Measurements from ENCODE around the gene CD34.

Gene CD34

DNA sequence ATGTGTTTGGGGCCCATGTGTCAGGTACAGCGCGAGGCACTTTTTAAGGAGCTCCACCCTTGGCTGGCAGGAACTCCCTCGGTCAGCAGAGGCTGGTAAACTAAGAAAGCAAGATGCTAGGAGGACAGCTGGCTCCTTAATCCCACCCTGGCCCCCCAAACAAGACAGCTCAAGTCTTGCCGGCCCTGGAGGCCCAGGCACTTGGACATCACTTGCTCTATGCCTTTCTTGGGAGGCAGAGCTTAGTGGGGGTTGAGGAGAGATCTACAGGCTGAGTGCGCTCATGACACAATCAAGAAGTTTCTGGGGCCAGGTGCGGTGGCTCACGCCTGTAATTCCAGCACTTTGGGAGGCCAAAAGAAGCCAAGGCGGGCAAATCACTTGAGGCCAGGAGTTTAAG, 78.1 kb downstream of the CD34 start:
- no peak for DNase-seq (ENCODE audit: low spot score)

DNA sequence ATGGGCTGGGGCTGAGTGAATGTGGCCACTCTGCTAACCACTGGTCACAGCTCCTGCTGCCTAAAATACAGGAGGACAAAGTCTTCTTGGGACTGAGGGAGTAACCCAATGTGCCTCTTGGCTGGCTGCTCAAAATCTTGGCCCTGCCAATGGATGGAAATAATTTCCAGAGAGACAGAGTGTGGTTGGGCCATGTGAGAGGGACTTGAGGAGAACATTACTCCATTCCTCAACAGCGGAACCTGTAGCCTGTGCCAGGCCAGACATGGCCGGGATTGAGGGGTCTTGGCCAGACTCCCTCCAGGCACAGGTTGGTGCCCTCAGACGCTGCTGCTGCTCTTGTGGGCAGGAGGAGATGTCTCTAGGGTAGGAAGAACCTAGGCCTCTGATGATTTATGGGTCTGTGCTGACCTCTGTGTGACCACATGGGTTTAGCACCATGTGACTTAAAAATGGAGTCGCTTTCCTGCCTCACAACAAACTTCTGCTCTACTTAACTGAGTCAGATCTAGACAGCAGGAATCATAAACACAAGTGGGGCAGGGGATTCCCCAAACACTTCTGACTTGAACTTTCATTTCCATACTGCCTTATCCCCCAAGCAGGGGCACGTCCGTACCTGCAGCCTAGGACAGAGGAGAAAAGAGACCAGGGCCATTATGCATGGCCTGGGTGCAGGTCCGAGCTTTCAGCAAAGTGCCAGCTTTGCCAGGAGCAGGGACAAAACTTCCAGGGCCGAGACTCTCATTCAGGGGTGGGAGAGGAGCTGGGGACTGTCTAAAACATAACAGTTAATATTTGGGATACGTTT, 79.2 kb downstream of the CD34 start:
- no peak for DNase-seq (ENCODE audit: low spot score)

All from NAMALWA (cell line).